Stomach (tissue), 9 donors: Measurements from ENCODE around the gene CNTNAP5. TPM values are rescaled to one million over a fixed set of nuclear protein-coding genes. Genes with fewer than 3 reads are reported as not detected.

Source experiments
- DNase-seq, 2 donors: peaks; one replicate each; pipeline versions ENCODE4 v3.0.0 to v3.0.0-alpha.2; 2013 to 2019
- H3K27ac ChIP-seq, 5 donors: fragments of 200-600 bp in 4 of 5; sonication (generic) in 4 of 5; one replicate each; pipeline ENCODE4 v1.5.1; 2013 to 2019; ENCODE audit warnings: mild to moderate bottlenecking in 1 of 5, moderate library complexity in 1 of 5
- H3K27me3 ChIP-seq, 3 donors: fragments of 200-600 bp; sonication (generic); one replicate each; pipeline ENCODE4 v1.5.1; 2017 to 2019; ENCODE audit warnings: mixed run types in 1 of 3
- H3K36me3 ChIP-seq, 4 donors: fragments of 200-600 bp; sonication (generic); 1 replicate in 3 of 4; 2 replicates in 1 of 4; pipeline ENCODE4 v1.5.1; 2016 to 2019
- H3K4me1 ChIP-seq, 4 donors: fragments of 200-600 bp; sonication (generic); one replicate each; pipeline ENCODE4 v1.5.1; 2016 to 2019
- H3K4me3 ChIP-seq, 4 donors: fragments of 200-600 bp; sonication (generic) in 3 of 4; one replicate each; pipeline ENCODE4 v1.5.1; 2016 to 2019; ENCODE audit warnings: mild to moderate bottlenecking in 1 of 4
- H3K9me3 ChIP-seq, 4 donors: fragments of 200-600 bp; sonication (generic); one replicate each; pipeline ENCODE4 v1.5.1; 2016 to 2019
- CTCF ChIP-seq, 7 experiments: fragments of 450-650 bp in 4 of 7; fragments of 200-600 bp in 3 of 7; sonication (generic) in 3 of 7; IDR thresholded peaks; one replicate each; pipeline ENCODE4 v1.5.1; 2016 to 2019; ENCODE audit warnings: antibody characterized with exemption in 7 of 7, control low read depth in 2 of 7, mild to moderate bottlenecking in 1 of 7
- EP300 ChIP-seq: sonication (generic); formaldehyde crosslinking; IDR thresholded peaks from one replicate; pipeline ENCODE4 v1.6.1; 2017; ENCODE audit warnings: antibody characterized with exemption
- POLR2A ChIP-seq, 4 donors: fragments of 450-650 bp; IDR thresholded peaks; one replicate each; pipeline ENCODE4 v1.6.1; 2016; ENCODE audit warnings: antibody characterized with exemption in 4 of 4, control low read depth in 2 of 4, mild to moderate bottlenecking in 1 of 4, moderate library complexity in 1 of 4
- POLR2AphosphoS5 ChIP-seq, 3 donors: sonication (generic); formaldehyde crosslinking; IDR thresholded peaks; one replicate each; pipeline ENCODE4 v1.6.1; 2016; ENCODE audit warnings: antibody characterized with exemption in 3 of 3
- WGBS, 5 donors: extraction: QIAGEN DNeasy Blood & Tissue Kit in 3 of 5; methylation state at CpG; one replicate each; pipeline versions ENCODE4 v1.1.5 to v1.1.7; 2013 to 2018; 5-methylcytosine and 5-hydroxymethylcytosine counted together
- intact Hi-C: fragments of 100-400 bp; cut with DNase I; formaldehyde crosslinking; loops from one replicate; pipeline ENCODE4 v1.15.1; 2023; ENCODE audit warnings: low total_unique reads
- polyA plus RNA-seq, 3 donors: library from polyadenylated mRNA; stranded (reverse); fragments of 200-250 nt; gene quantifications; one replicate each; pipeline ENCODE4 v1.2.3, GENCODE V29; 2013
- total RNA-seq, 5 donors: library from RNA; depleted of rRNA; stranded (reverse); fragments of >200 nt; gene quantifications; one replicate each; pipeline versions ENCODE4 v1.1.0 to v1.2.3, GENCODE V29; 2014 to 2016
- donor health status: healthy with polysubstance abuse.
- donor health status: Bipolar disorder and iron deficiency.
- donor health status: healthy.

CNTNAP5 gene
- total and polyA plus RNA-seq, 8 donors = 1.3 TPM; not detected in 7

- TF ChIP-seq CTCF (IDR thresholded peaks at IDR 0.05) (no peak), POLR2AphosphoS5 (IDR thresholded peaks at IDR 0.05) (no peak), POLR2A (IDR thresholded peaks at IDR 0.05) (no peak), EP300 (no peak)
- no peak for DNase-seq
- Histone ChIP-seq H3K27ac (no peak overlapping the region), H3K4me3 (no peak overlapping the region), H3K27me3 (no peaks in the 10 kb centered on the region), H3K36me3 (no peaks in the 10 kb centered on the region), H3K4me1 (no peaks in the 10 kb centered on the region), H3K9me3 (no peaks in the 10 kb centered on the region)
- WGBS, 5 donors = 65 to 77% (median 70%) methylated on average over 4 of the region's 4 CpGs
- intact Hi-C loops = no loop called here
These were observed 168.6 kb downstream of the CNTNAP5 start for GRCh38 chr2:124193706-124194105.

GRCh38 chr2:124201713-124202112 lies 176.6 kb downstream of the CNTNAP5 start:
- no peaks in the 10 kb centered on the region for H3K9me3 ChIP-seq
- TF ChIP-seq POLR2AphosphoS5 (IDR thresholded peaks at IDR 0.05) (no peak), EP300 (no peak), CTCF (IDR thresholded peaks at IDR 0.05) (no peak), POLR2A (IDR thresholded peaks at IDR 0.05) (no peak)
- H3K4me1 ChIP-seq = no peaks in the 10 kb centered on the region

GRCh38 chr2:124209441-124209840 lies 184.4 kb downstream of the CNTNAP5 start:
- TF ChIP-seq CTCF (IDR thresholded peaks at IDR 0.05) (no peak), POLR2AphosphoS5 (IDR thresholded peaks at IDR 0.05) (no peak), EP300 (no peak), POLR2A (IDR thresholded peaks at IDR 0.05) (no peak)
- H3K4me1 ChIP-seq = no peaks in the 10 kb centered on the region

More at GRCh38 chr2:124201713-124202112, 176.6 kb downstream of the CNTNAP5 start:
- intact Hi-C loops = no loop called here
- Histone ChIP-seq H3K36me3 (no peaks in the 10 kb centered on the region), H3K27ac (no peak overlapping the region), H3K27me3 (no peaks in the 10 kb centered on the region), H3K4me3 (no peak overlapping the region)
- DNase-seq = no peak
- WGBS, 5 donors = 74 to 89% (median 82%) methylated on average over 2 of the region's 2 CpGs

GRCh38 chr2:124211461-124211860 lies 186.4 kb downstream of the CNTNAP5 start:
- intact Hi-C loops = no loop called here
- no peak overlapping the region for H3K27ac ChIP-seq
- no peaks in the 10 kb centered on the region for H3K36me3 ChIP-seq
- no peak for DNase-seq
- H3K4me3 ChIP-seq = no peak overlapping the region
- H3K4me1 ChIP-seq = no peaks in the 10 kb centered on the region
- H3K27me3 ChIP-seq = no peaks in the 10 kb centered on the region
- WGBS, 5 donors = 17 to 50% (median 41%) methylated on average over 2 of the region's 2 CpGs
- no peak for TF ChIP-seq EP300
- no peak for TF ChIP-seq POLR2A (IDR thresholded peaks at IDR 0.05)
- no peak for TF ChIP-seq CTCF (IDR thresholded peaks at IDR 0.05)
- TF ChIP-seq POLR2AphosphoS5 (IDR thresholded peaks at IDR 0.05) = no peak
- no peaks in the 10 kb centered on the region for H3K9me3 ChIP-seq

More at GRCh38 chr2:124209441-124209840, 184.4 kb downstream of the CNTNAP5 start:
- no peak for DNase-seq
- intact Hi-C loops = no loop called here
- no peak overlapping the region for H3K27ac ChIP-seq
- H3K36me3 ChIP-seq = no peaks in the 10 kb centered on the region
- no peaks in the 10 kb centered on the region for H3K9me3 ChIP-seq
- WGBS, 5 donors = 80 to 86% (median 84%) methylated on average over 4 of the region's 4 CpGs
- H3K27me3 ChIP-seq = no peaks in the 10 kb centered on the region
- H3K4me3 ChIP-seq = no peak overlapping the region
